Neuronal stem cell (in vitro differentiated cells): ENCODE data around the gene BCL11B.
A peak's percentile ranks its signal among the peaks of the same experiment; 100 is the strongest.

Experiments
- DNase-seq: peaks from one replicate; pipeline ENCODE4 v3.0.0-alpha.2; 2013; ENCODE audit warnings: low spot score
- H2AFZ ChIP-seq: one replicate; pipeline ENCODE4 v1.6.1; 2013; ENCODE audit warnings: mild to moderate bottlenecking, low read length, inconsistent platforms
- H2AK5ac ChIP-seq: 2 replicates; pipeline ENCODE4 v1.6.1; 2013; ENCODE audit warnings: low read depth, mild to moderate bottlenecking, inconsistent platforms, low read length, moderate library complexity, mixed read lengths
- H2BK120ac ChIP-seq: 2 replicates; pipeline ENCODE4 v1.6.1; 2013; ENCODE audit warnings: low read depth, mild to moderate bottlenecking, inconsistent platforms, low read length, moderate library complexity, mixed read lengths
- H2BK12ac ChIP-seq: one replicate; pipeline ENCODE4 v1.6.1; 2013; ENCODE audit warnings: low read length, inconsistent platforms
- H2BK15ac ChIP-seq: 2 replicates; pipeline ENCODE4 v1.6.1; 2013; ENCODE audit warnings: mild to moderate bottlenecking, low read length, inconsistent platforms, mixed read lengths
- H2BK5ac ChIP-seq: one replicate; pipeline ENCODE4 v1.6.1; 2013; ENCODE audit warnings: inconsistent platforms, mild to moderate bottlenecking, low read length, moderate library complexity
- H3K14ac ChIP-seq: one replicate; pipeline ENCODE4 v1.6.1; 2013; ENCODE audit warnings: low read length, inconsistent platforms
- H3K18ac ChIP-seq: 2 replicates; pipeline ENCODE4 v1.6.1; 2013; ENCODE audit warnings: low read length, inconsistent platforms
- H3K23ac ChIP-seq: 2 replicates; pipeline ENCODE4 v1.6.1; 2013; ENCODE audit warnings: low read depth, mild to moderate bottlenecking, mixed read lengths, low read length, inconsistent platforms; ENCODE audit not compliant: poor library complexity
- H3K27ac ChIP-seq: replicated peaks from 3 replicates; pipeline ENCODE4 v1.5.1; 2013; ENCODE audit warnings: low read length, inconsistent platforms
- H3K27me3 ChIP-seq, 3 experiments: 2 replicates each; pipeline ENCODE4 v1.6.1; 2013; ENCODE audit warnings: low read length in 3 of 3, mild to moderate bottlenecking in 2 of 3, inconsistent platforms in 1 of 3, low read depth in 1 of 3, mixed read lengths in 1 of 3, moderate library complexity in 1 of 3; ENCODE audit not compliant: control insufficient read depth in 3 of 3, insufficient read depth in 3 of 3
- H3K36me3 ChIP-seq, 2 donors: replicated peaks in 1 of 2; 2 replicates each; pipeline ENCODE4 v1.6.1; 2013; ENCODE audit warnings: low read length in 2 of 2; ENCODE audit not compliant: control insufficient read depth in 2 of 2, insufficient read depth in 2 of 2
- H3K4ac ChIP-seq: 2 replicates; pipeline ENCODE4 v1.6.1; 2013; ENCODE audit warnings: inconsistent platforms, mild to moderate bottlenecking, low read length, moderate library complexity
- H3K4me1 ChIP-seq, 2 donors: 1 replicate in 1 of 2; 2 replicates in 1 of 2; pipeline ENCODE4 v1.6.1; 2013; ENCODE audit warnings: low read length in 2 of 2, low read depth in 1 of 2; ENCODE audit not compliant: control insufficient read depth in 2 of 2, insufficient read depth in 1 of 2
- H3K4me2 ChIP-seq: one replicate; pipeline ENCODE4 v1.6.1; 2013; ENCODE audit warnings: mild to moderate bottlenecking, low read length, inconsistent platforms; ENCODE audit not compliant: insufficient read depth, poor library complexity, severe bottlenecking
- H3K4me3 ChIP-seq, 2 donors: 2 replicates each; pipeline ENCODE4 v1.5.1; 2013; ENCODE audit warnings: low read length in 2 of 2, mild to moderate bottlenecking in 2 of 2, inconsistent platforms in 1 of 2, moderate library complexity in 1 of 2
- H3K79me1 ChIP-seq: one replicate; pipeline ENCODE4 v1.6.1; 2013; ENCODE audit warnings: low read depth, mild to moderate bottlenecking, inconsistent platforms, low read length, moderate library complexity
- H3K9ac ChIP-seq: one replicate; pipeline ENCODE4 v1.6.1; 2013; ENCODE audit warnings: mild to moderate bottlenecking, low read depth, low read length, inconsistent platforms; ENCODE audit not compliant: poor library complexity
- H3K9me3 ChIP-seq, 2 donors: replicated peaks in 1 of 2; 2 replicates each; pipeline versions ENCODE3 to v1.6.1; 2013; ENCODE audit warnings: low read length in 2 of 2, mild to moderate bottlenecking in 2 of 2, inconsistent platforms in 1 of 2, low read depth in 1 of 2, mixed read lengths in 1 of 2, moderate library complexity in 1 of 2; ENCODE audit not compliant: control insufficient read depth in 2 of 2, insufficient read depth in 1 of 2
- H4K8ac ChIP-seq: one replicate; pipeline ENCODE4 v1.6.1; 2013; ENCODE audit warnings: low read depth, mild to moderate bottlenecking, inconsistent platforms, low read length, moderate library complexity
- H4K91ac ChIP-seq: one replicate; pipeline ENCODE4 v1.6.1; 2013; ENCODE audit warnings: low read length, low read depth, mild to moderate bottlenecking, inconsistent platforms; ENCODE audit not compliant: poor library complexity
- WGBS, 2 donors: extraction: QIAGEN DNeasy Blood & Tissue Kit; methylation state at CpG; one replicate each; pipeline ENCODE4 v1.1.7; 2013; ENCODE audit warnings: missing lambda C conversion rate in 2 of 2, mixed read lengths in 1 of 2; ENCODE audit not compliant: insufficient read length in 2 of 2, insufficient replicate concordance in 1 of 2; ENCODE audit errors: extremely low coverage in 2 of 2; 5-methylcytosine and 5-hydroxymethylcytosine counted together

Gene BCL11B

GRCh38 chr14:99190696-99191394 lies 81.2 kb downstream of the BCL11B start:
- Histone ChIP-seq H3K14ac (no peak overlapping the region), H3K9me3 (no peaks in the 10 kb centered on the region), H3K79me1 (no peaks in the 10 kb centered on the region)

GRCh38 chr14:99189201-99189801 lies 82.7 kb downstream of the BCL11B start:
- no peak for DNase-seq
- WGBS, 2 donors, result no CpG with 5 or more reads among the region's 26 CpGs

More at GRCh38 chr14:99190696-99191394, 81.2 kb downstream of the BCL11B start:
- H3K9ac ChIP-seq, result no peak overlapping the region
- H2BK120ac ChIP-seq, result no peak overlapping the region
- no peak for DNase-seq
- WGBS, 2 donors, result no CpG with 5 or more reads among the region's 11 CpGs
- H2BK15ac ChIP-seq, result no peak overlapping the region
- H3K36me3 ChIP-seq, result no peaks in the 10 kb centered on the region
- no peak overlapping the region for H4K8ac ChIP-seq
- H3K4me1 ChIP-seq, result peaks cover 0 to 7% of the 10 kb centered on the region in 2 donors
- no peak overlapping the region for H3K23ac ChIP-seq
- H3K27me3 ChIP-seq, result peaks cover 0 to under 1% (median 0%) of the 10 kb centered on the region in 3 experiments
- H2AFZ ChIP-seq, result no peak overlapping the region
- H3K4me3 ChIP-seq, result no peak overlapping the region
- no peak overlapping the region for H3K27ac ChIP-seq
- no peak overlapping the region for H2BK12ac ChIP-seq
- H3K18ac ChIP-seq, result peak overlapping the region; percentile 63
- no peak overlapping the region for H3K4ac ChIP-seq
- H4K91ac ChIP-seq, result no peak overlapping the region
- H2BK5ac ChIP-seq, result no peak overlapping the region
- no peak overlapping the region for H2AK5ac ChIP-seq
- no peak overlapping the region for H3K4me2 ChIP-seq

GRCh38 chr14:99188731-99189191 lies 83.2 kb downstream of the BCL11B start:
- Histone ChIP-seq H3K9me3 (no peaks in the 10 kb centered on the region), H2BK5ac (peak overlapping the region; percentile 62), H2AFZ (no peak overlapping the region), H3K18ac (peak overlapping the region; percentile 6), H3K14ac (peak overlapping the region; percentile 5), H3K4ac (no peak overlapping the region), H2AK5ac (no peak overlapping the region), H3K27me3 (peaks cover 0 to 5% (median 0%) of the 10 kb centered on the region in 3 experiments), H3K36me3 (no peaks in the 10 kb centered on the region), H3K4me1 (peaks cover 0 to 7% of the 10 kb centered on the region in 2 donors), H3K4me2 (no peak overlapping the region), H2BK120ac (no peak overlapping the region), H3K27ac (no peak overlapping the region), H3K23ac (no peak overlapping the region), H4K91ac (no peak overlapping the region), H4K8ac (no peak overlapping the region), H2BK12ac (peak overlapping the region; percentile 88), H2BK15ac (no peak overlapping the region), H3K4me3 (no peak overlapping the region), H3K9ac (no peak overlapping the region), H3K79me1 (no peaks in the 10 kb centered on the region)
- no CpG with 5 or more reads among the region's 19 CpGs for WGBS, 2 donors
- no peak for DNase-seq

More at GRCh38 chr14:99189201-99189801, 82.7 kb downstream of the BCL11B start:
- Histone ChIP-seq H2BK120ac (no peak overlapping the region), H3K14ac (peak overlapping the region; percentile 5), H2BK5ac (peak overlapping the region; percentile 62), H4K8ac (no peak overlapping the region), H3K27ac (no peak overlapping the region), H3K4me2 (no peak overlapping the region), H3K4ac (peak overlapping the region; percentile 45), H2BK15ac (peak overlapping the region; percentile 76), H3K9me3 (no peaks in the 10 kb centered on the region), H3K27me3 (peaks cover 0 to 5% (median 0%) of the 10 kb centered on the region in 3 experiments), H3K79me1 (no peaks in the 10 kb centered on the region), H2AK5ac (no peak overlapping the region), H3K4me3 (no peak overlapping the region), H4K91ac (peak overlapping the region; percentile 9), H3K9ac (peak overlapping the region; percentile 79), H2AFZ (no peak overlapping the region), H2BK12ac (peak overlapping the region; percentile 88), H3K4me1 (peaks cover 0 to 7% of the 10 kb centered on the region in 2 donors), H3K36me3 (no peaks in the 10 kb centered on the region), H3K23ac (peak overlapping the region; percentile 22), H3K18ac (peak overlapping the region; percentile 54)

- no peak overlapping the region for H3K14ac ChIP-seq
- no peak overlapping the region for H2BK12ac ChIP-seq
- H3K9me3 ChIP-seq, result no peaks in the 10 kb centered on the region
- no peak overlapping the region for H3K23ac ChIP-seq
- no peak overlapping the region for H2BK120ac ChIP-seq
- no peak overlapping the region for H4K8ac ChIP-seq
- peaks cover 0 to 5% (median 0%) of the 10 kb centered on the region in 3 experiments for H3K27me3 ChIP-seq
- peaks cover 0 to 7% of the 10 kb centered on the region in 2 donors for H3K4me1 ChIP-seq
- H4K91ac ChIP-seq, result no peak overlapping the region
- no peak overlapping the region for H2BK5ac ChIP-seq
- H2AFZ ChIP-seq, result no peak overlapping the region
- no peaks in the 10 kb centered on the region for H3K36me3 ChIP-seq
- H3K18ac ChIP-seq, result no peak overlapping the region
- no peak for DNase-seq
- no peak overlapping the region for H2BK15ac ChIP-seq
- 100% methylated on average over 1 of the region's 8 CpGs; no CpG with 5 or more reads in 1 of the 2 donors for WGBS, 2 donors
- no peak overlapping the region for H3K4me2 ChIP-seq
- H3K9ac ChIP-seq, result no peak overlapping the region
- no peaks in the 10 kb centered on the region for H3K79me1 ChIP-seq
- H3K4ac ChIP-seq, result no peak overlapping the region
- no peak overlapping the region for H3K4me3 ChIP-seq
- no peak overlapping the region for H2AK5ac ChIP-seq
- no peak overlapping the region for H3K27ac ChIP-seq
Observed at GRCh38 chr14:99187858-99188257, 84.1 kb downstream of the BCL11B start.
